Activated CD8-positive, alpha-beta memory T cell treated with anti-CD3 and anti-CD28 coated beads, Interleukin-2, amount 50 U/mL, for 48 hours (primary cell): ENCODE results near the gene XXYLT1.

ENCODE experiments used
- DNase-seq: peaks from one replicate; pipeline ENCODE4 v3.0.0-alpha.2; 2020

Gene XXYLT1

DNA sequence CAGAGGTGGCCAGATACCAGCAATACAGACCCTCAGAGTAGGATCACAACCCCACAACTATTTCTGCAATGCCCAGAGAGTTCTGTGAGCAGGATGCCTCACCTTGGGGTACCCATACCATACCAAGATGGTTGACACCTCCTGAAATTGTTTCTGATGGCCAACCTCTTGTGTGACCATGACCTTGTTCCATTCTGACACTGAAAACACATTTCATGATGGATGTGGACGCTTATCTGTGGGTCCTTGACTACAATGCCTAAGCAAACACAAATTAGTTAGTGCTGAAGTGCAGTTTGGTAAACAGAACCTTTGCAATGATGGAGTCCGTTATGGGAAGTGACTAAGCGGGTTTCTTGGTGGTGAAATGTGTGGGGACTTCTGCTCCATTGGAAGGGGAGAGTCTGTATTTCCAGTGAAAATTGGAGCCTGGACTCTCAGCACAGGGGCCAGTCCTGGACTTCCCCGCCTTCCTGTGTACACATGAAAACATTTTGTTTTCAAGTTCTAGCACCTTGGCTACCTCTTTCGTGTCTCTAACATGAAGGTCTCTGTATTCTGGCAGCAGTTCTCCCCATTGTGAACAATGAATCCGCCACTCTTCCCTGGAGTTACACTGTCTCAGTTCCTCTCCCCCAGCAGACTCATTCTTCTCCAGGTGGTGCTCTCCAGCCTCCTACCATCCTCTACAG, 106.2 kb downstream of the XXYLT1 start:
- DNase-seq, result no peak

DNA sequence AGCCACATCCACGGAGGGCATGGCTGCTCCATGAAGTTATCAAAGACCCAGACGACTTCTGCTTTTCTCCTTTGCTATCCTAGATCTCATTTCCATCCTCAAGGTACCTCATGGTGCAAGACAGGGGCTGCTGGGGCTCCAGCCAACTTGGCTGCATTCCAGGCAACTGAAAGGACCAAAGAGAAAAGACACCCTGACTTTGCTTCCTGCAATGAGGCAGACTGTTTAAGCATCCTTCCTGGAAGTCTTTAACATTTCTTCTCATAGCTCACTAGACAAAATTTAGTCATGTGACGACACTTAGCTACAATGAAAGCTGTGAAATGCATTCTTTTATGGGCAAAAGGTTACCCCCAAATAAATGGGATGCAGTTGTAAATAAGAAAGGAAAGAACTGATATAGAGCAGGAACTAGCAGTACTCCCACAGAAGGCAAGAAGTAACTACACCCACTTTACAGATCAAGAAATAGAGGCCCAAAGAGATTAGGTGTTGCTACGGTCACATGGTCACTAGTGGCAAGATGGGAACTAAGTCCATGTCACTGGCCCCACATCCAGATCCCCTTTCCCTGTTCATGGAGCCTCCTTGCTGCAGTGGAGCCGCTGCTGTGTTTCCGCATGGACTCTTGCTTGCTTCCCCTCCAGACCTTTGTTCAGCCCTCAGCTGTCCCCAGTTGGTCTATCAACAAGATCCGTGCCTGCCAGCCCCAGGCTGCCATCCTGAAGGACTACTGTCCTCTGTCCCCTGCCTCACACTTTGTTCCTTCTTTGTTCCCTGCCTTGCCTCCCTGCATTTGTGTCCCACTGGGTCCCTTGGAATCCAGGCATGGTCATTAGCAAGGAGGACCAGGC, 107.0 kb downstream of the XXYLT1 start:
- no peak for DNase-seq

DNA sequence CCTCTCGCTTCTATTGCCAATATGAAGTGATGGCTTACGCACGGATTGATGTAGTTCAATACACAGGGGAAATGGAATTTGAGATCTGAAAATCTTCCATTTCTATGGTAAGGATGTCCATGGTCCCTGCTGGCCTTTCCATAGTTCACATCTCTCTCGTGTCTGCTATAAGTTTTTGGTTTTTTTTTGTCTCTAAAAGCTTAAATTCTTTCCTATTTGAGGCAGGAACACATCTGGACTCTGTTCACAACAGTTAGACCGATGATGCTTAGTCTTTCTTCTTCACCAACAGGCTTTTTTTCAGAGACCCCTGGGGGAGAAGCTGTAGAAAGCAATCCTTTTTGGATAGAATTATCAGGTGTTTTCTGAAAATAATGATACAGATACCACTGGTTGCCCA, 108.1 kb downstream of the XXYLT1 start:
- no peak for DNase-seq

DNA sequence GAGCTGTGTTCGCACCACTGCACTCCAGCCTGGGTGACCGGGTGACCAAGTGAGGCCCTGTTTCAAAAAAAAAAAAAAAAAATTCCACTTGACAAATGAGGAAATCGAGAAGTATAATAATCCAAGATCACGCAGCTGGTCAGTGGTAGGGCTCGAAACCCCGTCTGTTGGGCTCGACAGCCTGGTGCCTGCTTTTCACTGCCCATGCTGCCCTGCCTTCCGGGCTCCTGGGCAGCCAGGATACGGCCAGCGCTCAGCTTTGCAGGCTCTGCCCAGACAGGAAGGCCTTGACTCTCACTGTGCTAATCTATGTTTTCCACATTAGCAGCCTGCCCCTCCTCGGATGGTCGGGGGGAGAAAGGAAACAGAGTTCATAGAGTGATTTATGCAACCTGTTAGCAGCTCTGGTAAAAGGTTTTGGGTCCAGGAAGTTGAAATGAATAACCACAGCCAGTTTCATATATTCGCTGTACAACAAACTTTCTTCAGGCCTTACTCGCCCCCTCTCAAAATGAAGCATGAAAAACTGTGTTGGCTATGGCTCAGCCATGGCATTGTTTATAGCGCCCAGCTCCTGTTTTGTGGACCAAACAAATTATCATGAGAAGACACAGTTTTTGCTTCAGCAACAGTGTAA, 108.8 kb downstream of the XXYLT1 start:
- DNase-seq, result no peak

DNA sequence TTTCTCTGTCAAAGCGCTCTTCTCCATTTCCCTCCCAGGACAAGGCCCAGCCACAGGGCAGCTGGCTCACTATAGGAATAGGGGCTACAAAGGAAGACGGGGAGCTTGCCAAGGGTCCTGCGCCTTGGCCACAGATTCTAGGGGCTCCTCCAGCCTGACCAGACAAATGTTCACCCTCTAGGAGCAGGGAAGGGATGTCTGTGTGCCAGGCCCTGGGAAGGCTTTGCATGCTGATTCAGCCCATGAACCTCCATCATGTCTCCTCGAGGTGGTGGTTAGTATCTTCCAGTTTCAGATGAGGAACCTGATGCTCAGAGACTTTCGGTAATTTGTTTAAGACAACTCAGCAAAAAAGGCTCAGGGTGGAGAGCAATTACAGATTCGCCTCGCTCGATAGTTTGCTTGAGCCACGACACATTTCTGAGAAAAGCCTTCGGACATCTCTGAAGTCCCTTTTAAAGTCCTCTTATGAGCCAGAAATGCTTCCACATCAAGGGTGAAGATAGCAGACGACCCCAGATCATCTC, 110.0 kb downstream of the XXYLT1 start:
- no peak for DNase-seq

DNA sequence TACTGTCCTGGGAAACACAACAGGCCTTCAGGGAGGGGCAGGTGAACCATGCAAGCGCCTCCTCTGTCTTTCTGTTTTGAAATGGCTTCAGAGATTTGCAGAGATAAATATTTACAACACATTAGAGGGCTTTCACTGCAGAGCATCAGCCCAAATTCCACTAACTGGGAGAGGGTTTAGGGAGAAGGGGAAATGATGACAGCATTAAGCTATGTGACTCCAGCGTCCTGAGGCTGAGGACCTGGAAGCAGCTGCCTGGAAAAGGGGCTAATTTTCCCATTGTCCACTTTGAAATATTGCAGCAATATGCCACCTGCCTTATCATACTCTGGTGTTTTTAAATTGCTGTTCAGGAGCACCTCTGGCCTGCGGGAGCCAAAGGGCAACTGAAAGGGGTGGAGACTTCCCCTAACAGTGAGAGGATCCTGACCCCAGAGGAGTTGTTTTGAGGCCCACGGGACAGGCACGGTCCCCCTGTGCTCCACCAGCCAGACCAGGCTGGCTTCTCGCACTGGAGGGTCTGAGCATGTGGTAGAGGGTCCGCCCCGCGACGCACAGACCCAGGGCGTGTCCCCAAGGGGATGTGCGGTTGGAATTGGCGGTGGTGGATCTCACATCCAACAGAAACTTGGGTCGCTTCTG, 110.6 kb downstream of the XXYLT1 start:
- no peak for DNase-seq

DNA sequence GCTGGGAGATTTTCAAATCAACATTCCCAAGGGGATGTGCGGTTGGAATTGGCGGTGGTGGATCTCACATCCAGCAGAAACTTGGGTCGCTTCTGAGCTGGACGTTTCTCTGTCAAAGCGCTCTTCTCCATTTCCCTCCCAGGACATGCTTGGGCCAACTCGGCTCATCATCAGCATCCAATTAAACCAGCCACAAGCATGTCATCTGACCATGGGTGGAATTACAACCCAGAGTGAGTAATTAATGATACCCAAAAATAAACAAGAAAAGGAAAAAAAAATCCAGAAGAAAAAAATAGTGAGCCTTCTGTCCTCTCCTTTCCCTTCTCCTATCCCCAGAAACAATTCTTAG, 111.2 kb downstream of the XXYLT1 start:
- DNase-seq, result no peak

DNA sequence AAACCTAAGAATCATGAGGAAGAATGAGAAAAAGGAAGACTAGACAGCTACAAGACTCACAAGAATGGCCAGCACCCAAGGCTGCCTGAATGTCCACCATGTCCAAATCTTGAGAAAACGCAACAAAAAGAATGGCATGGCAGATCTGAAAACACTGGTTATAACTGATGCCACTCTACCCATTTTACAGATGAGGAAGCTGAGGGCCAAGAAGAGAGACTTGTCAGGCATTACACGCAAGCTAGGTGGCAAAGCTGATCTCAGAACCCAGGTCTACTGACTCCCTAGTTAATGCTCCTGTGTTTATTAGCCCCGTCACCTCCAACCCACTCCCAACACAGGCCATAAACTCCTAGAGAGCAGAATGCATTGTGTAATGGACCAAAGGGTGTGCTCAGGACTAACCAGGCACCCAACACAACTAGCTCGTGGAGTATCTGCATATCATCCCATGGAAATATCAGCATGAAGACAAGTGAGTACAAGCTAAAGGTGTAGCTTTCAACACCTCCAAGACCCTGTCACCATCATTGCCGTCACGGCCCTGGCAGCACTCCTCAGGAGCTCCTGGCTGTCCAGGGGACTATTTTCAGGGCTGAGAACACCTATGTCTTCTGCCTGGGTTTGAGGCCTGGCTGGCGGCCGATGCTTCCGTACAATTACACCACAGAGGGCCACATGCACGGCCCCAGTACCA, 111.7 kb downstream of the XXYLT1 start:
- no peak for DNase-seq

DNA sequence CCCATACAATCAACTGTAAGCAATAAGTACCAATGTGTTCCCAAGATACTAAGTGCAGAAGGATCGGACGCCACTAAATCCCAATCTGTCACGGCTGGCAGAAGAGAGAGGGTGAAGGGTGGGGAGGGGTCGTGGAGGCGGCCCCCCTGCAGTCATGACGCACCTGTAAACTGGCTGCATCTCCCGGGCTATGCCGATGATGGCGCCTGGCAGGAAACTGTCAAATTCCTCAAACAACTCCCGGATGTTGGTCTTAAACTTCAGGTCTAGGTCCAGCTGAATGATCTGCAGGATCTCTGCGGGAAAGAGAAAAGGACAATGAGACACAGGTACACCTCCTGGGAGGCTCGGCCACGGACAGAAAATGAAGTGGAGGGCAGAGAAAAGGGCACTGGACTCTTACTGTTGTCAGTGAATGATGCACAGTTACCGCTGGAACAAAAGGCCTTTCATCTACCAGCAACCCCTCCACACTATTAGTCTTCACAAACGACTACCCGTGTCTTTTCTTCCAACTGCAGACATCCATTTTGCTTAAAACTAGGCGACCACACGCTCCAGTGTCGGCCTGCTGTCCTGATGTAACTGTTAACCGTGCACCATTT, 114.6 kb downstream of the XXYLT1 start:
- no peak for DNase-seq

DNA sequence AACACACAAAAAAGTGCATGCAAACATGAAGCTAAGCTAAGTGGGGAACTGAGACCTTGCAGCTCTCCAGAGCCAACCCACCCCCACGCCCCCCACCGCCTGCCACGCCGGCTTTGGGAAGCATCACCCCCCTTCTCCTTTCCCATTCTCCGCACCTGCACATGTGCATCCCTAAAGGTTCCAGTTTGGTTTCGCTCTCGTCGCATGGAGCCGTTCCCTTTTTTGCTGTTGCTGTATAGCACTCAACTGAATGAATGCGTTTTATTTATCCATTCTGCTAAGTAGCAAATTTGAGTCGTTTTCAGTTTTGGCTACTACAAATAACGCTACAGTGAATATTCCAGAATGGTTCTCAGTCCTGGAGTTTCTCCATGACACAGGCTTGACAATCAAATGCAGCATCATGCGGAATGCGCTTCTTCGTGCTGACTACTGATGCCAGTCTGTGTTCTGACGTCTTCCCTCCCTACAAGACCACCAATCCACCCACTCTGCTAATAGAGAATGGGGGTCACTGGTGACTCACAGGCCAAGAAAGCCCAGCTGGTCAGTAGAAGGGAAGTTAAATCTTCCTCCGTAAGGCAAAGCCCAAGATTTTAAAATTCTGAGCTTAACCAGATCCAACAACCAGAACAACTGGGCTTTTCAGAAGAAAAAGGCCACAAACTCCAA, 115.3 kb downstream of the XXYLT1 start:
- DNase-seq, result no peak

DNA sequence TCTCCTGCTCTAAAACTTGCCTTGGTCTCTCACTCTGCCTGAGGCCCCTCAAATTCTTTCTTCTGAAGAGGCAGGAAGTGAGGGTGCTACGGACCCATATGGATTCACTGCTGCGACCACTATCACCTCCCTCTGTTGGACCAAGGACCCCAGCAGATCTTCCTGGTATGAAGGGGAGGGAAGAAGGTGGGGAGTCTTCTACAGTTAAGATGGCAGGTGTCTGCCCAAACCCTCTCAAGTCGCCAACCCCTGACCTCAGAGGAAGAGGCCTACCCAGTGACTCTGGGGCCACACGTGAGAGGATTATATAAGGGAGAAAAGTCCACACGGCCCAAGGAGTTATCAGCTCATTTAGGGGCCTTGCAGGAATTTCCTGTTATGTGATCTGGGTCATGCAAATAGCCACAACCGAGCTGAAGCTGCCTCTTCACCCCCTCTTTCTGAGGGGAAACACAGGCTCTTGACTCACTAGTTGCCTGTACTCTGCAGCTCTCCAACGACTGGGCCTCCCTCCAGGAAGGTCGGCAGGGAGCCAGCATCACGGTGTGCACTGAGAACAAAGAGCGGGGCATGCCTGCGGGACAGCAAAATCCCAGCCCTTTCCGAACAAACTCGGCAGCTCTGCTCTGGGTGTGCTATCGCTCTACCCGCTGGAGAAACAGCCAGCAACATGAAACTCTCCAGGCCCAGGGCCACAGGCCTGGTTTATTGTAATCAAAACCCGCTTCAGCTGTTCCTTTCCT, 116.0 kb downstream of the XXYLT1 start:
- DNase-seq, result no peak

DNA sequence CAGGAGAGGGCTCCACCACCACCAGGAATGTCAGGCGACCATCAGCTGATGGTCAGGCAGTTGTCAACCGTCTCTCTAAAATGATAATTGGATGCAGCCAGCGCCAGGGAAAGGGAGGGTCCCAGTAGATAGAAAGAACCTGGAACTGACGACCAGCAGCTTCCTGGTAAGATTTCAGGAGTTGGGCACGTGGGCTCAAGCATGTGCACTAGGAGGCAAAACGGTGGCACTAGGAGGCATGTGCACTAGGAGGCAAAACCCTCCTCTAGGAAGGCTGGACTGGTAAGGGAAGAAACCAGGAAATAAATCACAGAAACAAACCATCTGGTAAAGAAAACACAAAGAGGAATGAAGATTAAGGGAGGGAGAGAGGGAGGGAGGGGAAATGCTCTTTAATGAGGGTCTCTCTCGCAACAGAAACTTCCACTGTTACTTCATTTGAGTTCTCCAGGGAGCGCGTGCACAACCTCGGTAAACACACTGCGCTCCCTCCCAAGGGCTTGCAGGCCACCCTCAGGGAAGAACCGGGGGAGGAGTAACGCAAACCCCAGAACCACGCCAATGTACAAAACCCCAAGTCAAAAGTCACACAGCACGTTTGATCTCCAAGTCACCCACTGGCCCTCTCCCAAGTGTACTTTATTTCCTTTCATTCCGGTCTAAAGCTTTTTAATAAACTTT, 116.7 kb downstream of the XXYLT1 start:
- DNase-seq, result no peak

DNA sequence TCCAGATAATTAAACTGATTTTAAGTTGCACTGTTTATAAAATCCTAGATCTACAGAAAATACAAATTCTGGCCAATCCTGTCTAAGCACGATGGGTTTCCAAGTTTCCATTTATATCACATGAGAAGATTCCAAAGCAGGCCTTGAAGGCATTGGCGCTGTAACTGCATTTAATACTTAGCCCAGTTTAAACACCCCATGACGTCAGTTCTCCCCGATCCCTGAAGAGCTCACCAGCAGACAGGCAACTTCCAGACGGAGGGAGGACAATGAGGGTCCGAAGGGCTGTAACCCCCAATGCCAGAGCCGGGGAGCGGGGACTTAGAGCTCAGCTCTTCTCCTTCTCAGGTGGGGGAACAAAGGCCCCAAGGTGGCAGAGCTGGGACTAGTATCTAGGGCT, 117.3 kb downstream of the XXYLT1 start:
- DNase-seq, result no peak

DNA sequence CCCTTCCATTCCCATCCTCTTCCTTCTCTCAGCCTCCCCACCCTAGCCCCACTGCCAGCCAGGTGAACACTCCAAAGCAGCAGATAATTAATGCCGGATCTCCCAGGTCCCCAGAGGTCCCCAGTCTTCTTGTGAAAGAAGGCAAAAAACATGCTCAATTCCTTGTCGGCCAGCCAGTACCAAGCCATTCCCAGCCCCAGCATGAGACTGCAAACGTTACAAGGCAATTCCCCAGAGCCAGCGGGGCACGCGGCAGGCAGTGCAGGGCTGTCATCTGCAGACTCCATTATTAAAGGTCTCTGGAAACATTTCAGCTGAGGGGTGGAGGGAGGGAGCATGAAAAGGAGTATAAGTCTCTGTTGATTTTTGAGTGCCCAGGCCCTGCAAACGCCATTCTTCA, 117.8 kb downstream of the XXYLT1 start:
- no peak for DNase-seq

DNA sequence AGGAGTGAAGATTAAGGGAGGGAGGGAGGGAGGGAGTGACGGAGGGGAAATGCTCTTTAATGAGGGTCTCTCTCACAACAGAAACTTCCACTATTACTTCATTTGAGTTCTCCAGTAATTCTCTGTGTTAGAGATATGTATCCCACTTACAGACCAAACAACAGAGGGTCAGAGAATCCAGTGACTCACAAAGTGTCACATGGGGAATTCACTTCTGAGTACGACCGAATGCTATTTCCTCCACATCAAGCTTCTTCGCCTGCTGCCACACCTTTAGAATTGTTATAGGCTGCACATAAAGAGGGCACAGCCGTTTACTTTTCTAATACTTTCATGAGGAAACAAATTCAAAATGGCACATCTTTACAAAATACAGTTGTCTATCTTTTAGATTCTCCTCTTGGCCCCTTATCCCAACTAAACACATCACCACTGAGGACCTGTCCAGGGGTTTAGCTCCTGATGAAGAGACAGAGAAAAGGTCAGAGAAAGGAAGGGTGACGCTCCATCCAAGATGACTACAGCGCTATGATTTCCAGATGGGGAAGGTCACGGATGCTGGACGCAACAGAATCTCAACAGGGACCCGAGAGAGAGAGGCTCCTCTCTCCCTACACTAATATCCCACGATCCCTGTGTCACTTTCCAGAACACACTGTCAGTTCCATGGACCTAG, 119.0 kb downstream of the XXYLT1 start:
- no peak for DNase-seq

DNA sequence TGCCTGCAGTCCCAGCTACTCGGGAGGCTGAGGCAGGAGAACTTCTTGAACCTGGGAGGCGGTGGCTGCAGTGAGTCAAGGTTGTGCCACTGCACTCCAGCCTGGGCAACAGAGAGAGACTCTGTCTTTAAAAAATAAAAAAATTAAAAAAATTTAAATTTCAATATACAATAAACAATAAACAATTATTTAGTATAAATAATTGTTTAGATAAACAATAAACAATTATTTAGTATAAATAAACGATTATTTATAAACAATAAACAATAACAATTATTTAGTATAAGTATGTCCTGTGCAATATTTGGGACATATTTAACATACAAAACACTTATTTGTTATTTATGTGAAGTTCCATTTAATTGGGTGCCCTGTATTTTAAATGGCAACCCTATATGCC, 119.6 kb downstream of the XXYLT1 start:
- DNase-seq, result no peak

DNA sequence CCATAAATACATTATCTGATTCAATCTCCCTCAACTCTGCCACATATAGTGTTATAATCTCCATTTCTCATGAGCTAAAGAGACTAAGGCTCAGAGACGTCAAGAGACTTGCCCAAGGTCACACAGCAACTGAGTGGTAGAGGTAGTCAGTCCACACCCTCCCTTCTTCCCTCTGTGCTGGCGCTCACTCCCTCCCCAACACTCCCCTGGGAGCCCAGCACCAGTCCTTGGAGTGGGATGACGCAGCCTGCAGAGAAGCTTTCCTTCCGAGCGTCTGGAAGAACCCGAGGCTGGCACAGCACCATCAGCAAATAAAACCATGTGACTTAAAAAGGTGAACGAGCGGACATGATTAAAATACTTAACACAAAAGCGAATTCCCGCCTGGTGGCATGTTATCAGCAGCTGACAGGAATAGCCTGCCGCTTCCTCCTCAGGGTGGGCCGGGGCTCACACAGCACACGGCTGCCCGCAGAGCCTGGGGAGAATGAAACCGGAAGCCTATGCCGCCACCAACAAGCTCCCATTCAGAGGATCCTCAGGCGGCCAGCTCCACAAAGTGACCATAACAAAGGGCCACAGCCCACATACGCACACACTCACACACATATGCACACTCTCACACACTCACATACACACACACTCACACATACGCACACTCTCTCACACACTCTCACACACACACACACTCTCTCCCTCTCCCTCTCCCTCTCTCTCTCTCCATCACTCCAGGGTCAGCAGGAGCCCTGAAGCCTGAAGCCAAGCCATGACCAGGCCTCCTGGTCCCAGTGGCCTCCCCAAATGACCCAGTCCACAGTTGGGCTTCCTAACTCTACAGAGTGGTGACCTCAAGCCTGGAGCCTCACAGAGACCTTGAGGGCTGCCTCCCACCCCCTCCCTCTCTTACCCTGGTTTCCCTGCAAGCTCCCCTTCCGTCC, 120.5 kb downstream of the XXYLT1 start:
- DNase-seq, result peak; percentile 60

DNA sequence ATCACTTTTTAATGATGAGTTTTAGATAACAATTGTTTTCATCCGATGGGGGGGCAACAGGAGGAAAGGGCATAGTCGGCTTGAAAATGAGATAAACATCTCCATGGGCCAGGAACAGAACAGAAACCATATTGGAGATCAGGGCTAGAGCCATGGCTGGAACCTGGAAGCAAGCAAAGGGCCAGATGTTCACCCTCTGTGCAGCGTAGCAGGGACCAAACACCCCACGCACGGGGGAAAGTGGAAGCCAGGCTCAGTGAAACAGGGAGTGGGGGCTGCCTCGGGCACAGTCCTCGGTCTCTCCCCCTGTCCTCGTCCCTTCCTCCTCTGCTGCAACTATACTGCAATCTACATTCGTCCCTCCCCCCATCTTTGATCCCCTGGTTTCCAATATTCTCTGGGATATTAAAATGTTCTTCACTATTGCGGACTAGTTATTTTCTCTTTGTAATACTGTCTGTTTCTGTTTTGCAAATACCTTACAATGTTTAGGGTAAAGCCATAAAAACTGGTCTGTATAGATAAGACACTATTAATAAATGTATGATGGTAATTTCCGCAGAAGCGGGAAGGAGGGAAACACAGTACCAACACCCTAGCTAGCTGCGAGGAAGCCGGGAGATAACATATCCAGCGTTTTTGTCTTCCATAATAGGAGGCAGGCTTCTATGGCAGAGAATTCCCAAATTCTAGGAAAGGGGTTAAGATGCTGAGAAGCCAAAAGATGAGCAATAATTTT, 121.5 kb downstream of the XXYLT1 start:
- no peak for DNase-seq
